Central memory CD8-positive, alpha-beta T cell (primary cell): Measurements from ENCODE around the gene CHD9.
"Not testable (repeated sequence)": the region's sequence is repeated elsewhere in the genome, so short reads cannot be mapped to it uniquely, and the experiment has no call there.

Experiments
- ATAC-seq: fragments of 150-1000 bp; cut with Tn5 transposase; replicated peaks from 2 replicates; pipeline ENCODE4 v1.10.0; 2022; ENCODE audit warnings: mild to moderate bottlenecking, moderate FRiP score, moderate number of reproducible peaks; ENCODE audit not compliant: poor library complexity, severe bottlenecking; ENCODE audit errors: extremely low read depth
- DNase-seq, 2 donors: peaks; one replicate each; pipeline ENCODE4 v3.0.0; 2021; ENCODE audit warnings: low spot score in 2 of 2
- H3K27ac Mint-ChIP-seq: one replicate; pipeline ENCODE4 v1.8.0; 2022; ENCODE audit warnings: low read depth, mild to moderate bottlenecking, moderate library complexity, mixed read lengths
- H3K27me3 Mint-ChIP-seq: one replicate; pipeline ENCODE4 v1.8.0; 2022; ENCODE audit warnings: mixed read lengths
- H3K36me3 Mint-ChIP-seq: one replicate; pipeline ENCODE4 v1.8.0; 2022; ENCODE audit warnings: mild to moderate bottlenecking, moderate library complexity, mixed read lengths; ENCODE audit not compliant: insufficient read depth
- H3K4me1 Mint-ChIP-seq: one replicate; pipeline ENCODE4 v1.8.0; 2022; ENCODE audit warnings: mixed read lengths
- H3K4me3 Mint-ChIP-seq: one replicate; pipeline ENCODE4 v1.8.0; 2022; ENCODE audit warnings: mild to moderate bottlenecking, moderate library complexity, mixed read lengths
- H3K9me3 Mint-ChIP-seq: one replicate; pipeline ENCODE4 v1.8.0; 2022; ENCODE audit warnings: mixed read lengths

The CHD9 gene

DNA sequence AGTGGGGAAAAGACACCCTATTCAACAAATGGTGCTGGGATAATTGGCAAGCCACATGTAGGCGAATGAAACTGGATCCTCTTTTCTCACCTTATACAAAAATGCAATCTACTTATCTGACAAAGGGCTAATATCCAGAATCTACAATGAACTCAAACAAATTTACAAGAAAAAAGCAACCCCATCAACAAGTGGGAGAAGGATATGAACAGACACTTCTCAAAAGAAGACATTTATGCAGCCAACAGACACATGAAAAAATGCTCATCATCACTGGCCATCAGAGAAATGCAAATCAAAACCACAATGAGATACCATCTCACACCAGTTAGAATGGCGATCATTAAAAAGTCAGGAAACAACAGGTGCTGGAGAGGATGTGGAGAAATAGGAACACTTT lies 223.7 kb downstream of the CHD9 start:
- not testable (repeated sequence) for H3K27me3 Mint-ChIP-seq, DNase-seq, H3K4me1 Mint-ChIP-seq, ATAC-seq, H3K4me3 Mint-ChIP-seq, H3K27ac Mint-ChIP-seq, H3K9me3 Mint-ChIP-seq
- H3K36me3 Mint-ChIP-seq, result peaks cover 11% of the 10 kb centered on the region

DNA sequence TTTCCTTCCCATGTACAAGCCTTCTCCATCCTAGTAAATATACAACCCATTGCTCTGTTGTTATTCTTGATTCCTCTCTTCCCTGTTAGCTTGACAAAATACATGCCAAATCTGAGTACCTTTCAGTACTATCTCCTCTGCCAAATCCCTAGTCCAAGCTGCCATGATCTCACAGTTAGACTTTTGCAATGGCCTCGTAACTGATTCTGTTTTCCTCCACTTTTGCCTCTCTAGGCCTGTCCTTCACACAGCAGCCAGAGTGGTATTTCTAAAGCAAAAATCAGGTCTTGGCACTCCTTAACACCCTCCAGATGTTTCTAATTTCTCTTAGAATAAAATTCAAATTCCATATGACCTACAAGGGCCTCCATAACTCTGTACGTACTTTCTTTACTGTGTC lies 226.5 kb downstream of the CHD9 start:
- no peak overlapping the region for H3K4me3 Mint-ChIP-seq
- H3K27ac Mint-ChIP-seq, result no peak overlapping the region
- H3K4me1 Mint-ChIP-seq, result no peaks in the 10 kb centered on the region
- DNase-seq (no peak), ATAC-seq (no peak)
- peaks cover 11% of the 10 kb centered on the region for H3K36me3 Mint-ChIP-seq
- no peaks in the 10 kb centered on the region for H3K9me3 Mint-ChIP-seq
- H3K27me3 Mint-ChIP-seq, result no peaks in the 10 kb centered on the region

DNA sequence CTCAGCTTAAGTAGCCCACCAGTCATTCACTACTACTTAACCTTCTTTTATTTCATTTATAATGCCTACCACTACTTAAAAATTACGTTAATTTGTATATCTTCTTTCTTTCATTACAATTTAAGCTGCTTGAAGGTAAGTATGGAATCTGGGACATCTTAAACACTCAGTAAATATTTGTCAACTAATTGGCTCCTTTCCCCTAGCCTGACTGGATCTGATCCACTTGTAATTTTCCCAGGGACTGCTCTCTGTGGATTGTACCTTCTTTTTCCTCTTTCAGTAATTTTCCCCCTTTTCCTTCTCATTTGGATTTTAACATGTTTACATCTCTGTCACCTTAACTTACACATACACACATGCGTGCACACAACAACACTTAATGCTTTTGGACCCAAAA lies 227.1 kb downstream of the CHD9 start:
- ATAC-seq (no peak), DNase-seq (no peak)
- Mint-ChIP-seq H3K36me3 (peaks cover 14% of the 10 kb centered on the region), H3K4me1 (no peaks in the 10 kb centered on the region), H3K4me3 (no peak overlapping the region), H3K27ac (no peak overlapping the region), H3K27me3 (no peaks in the 10 kb centered on the region), H3K9me3 (no peaks in the 10 kb centered on the region)

DNA sequence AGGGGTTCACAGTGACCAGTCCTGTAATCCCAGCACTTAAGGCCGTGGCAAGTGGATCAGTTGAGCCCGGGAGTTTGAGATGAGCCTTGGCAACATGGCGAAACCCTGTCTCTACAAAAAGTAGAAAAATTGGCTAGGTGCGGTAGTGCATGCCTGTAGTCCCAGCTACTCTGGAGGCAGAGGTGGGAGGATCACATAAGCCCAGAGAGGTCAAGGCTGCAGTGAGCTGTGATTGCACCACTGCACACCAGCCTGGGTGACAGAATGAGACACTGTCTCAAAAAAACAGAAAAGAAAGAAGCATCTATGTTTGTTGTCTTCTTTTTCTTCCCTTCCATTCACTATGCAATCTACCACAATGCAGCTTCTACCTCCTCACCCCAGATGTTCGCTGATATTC lies 227.5 kb downstream of the CHD9 start:
- no peak for DNase-seq
- Mint-ChIP-seq H3K27ac (no peak overlapping the region), H3K4me3 (no peak overlapping the region), H3K4me1 (no peaks in the 10 kb centered on the region), H3K36me3 (peaks cover 18% of the 10 kb centered on the region), H3K9me3 (no peaks in the 10 kb centered on the region), H3K27me3 (no peaks in the 10 kb centered on the region)
- no peak for ATAC-seq

DNA sequence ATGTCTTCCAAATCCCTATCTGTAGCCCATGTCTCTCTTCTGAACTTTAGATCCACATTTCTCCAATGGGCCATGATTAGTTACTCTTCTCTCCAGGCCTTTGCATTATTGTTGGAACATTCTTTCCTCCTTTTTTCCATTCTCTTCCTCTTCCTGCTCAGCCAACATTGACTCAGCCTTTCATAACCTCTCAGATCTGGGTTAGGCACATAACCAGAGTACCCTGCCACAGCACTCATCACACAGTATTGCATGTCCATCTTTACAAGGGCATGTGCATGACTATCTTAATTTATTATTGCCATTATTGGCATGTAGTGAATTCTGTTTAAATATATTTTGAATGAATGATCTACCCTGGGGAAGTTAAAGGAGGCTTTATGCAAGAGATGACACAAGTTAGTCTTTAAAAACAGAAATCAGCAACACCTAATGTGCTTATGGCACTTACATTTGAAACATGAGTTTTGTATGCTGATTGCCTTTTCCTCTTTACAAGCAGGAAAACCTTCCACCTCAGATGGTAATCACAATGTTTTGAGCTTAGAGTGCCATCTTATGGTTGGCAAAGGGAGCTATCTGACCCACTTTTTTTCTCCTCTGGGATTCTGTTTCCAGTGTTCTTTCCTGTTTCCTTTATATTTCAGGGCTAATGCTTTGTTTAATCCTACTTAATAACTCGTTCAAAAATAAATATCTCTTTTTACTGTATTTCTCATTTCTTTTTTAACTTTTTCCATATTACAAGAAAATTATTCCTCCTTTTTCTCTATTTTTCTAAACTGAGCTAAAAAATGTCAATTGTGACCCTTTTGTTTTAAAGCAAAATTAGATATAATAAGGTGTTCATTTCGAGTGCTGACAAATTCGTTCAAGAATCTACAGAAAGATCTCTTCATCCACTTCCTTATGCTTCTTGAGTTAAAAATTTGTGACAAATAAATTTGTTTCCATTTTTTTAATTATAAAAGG lies 228.5 kb downstream of the CHD9 start:
- H3K4me3 Mint-ChIP-seq, result no peak overlapping the region
- no peak for DNase-seq
- no peak for ATAC-seq

DNA sequence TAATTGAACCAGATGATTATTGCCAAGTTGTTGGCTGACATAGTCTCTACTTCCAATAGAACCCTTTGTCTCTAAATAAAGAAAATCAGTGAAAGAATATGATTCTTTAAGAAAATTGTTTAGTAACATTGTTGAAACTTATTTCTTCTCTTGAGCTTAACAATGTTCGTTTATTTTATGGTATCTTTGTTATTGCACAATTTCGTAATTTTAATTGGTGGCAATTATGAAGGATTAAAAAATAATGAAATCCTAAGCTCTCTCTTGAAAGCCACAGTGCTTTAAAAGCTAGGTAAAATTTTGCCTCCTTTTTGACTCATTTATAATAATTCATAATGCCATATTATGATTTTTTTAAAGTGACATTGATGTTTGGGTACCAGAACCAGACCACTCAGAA lies 230.4 kb downstream of the CHD9 start:
- ATAC-seq, result no peak
- no peak for DNase-seq
- H3K27me3 Mint-ChIP-seq, result no peaks in the 10 kb centered on the region
- H3K36me3 Mint-ChIP-seq, result peaks cover 27% of the 10 kb centered on the region
- H3K9me3 Mint-ChIP-seq, result no peaks in the 10 kb centered on the region
- no peak overlapping the region for H3K4me3 Mint-ChIP-seq
- no peak overlapping the region for H3K27ac Mint-ChIP-seq
- no peaks in the 10 kb centered on the region for H3K4me1 Mint-ChIP-seq

More for the DNA sequence above, 228.5 kb downstream of the CHD9 start:
- peaks cover 18% of the 10 kb centered on the region for H3K36me3 Mint-ChIP-seq
- H3K27ac Mint-ChIP-seq, result no peak overlapping the region
- H3K4me1 Mint-ChIP-seq, result no peaks in the 10 kb centered on the region
- H3K9me3 Mint-ChIP-seq, result no peaks in the 10 kb centered on the region
- no peaks in the 10 kb centered on the region for H3K27me3 Mint-ChIP-seq

DNA sequence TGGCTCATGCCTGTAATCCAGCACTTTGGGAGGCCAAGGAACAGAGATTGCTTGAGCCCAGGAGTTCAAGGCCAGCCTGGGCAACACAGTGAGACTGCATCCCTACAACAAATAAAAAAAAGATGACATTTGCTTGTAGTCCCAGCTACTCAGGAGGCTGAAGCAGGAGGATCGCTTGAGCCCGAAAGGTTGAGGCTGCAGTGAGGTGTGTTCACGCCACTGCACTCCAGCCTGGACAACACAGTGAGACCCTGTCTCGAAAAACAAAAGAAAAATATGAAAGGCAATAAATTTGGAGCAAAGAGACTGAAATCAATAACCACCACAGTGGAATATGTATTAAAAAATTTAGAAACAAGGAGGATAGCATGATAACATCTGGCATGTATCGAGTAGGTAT lies 235.7 kb downstream of the CHD9 start:
- Mint-ChIP-seq H3K4me1 (no peaks in the 10 kb centered on the region), H3K4me3 (no peak overlapping the region), H3K9me3 (no peaks in the 10 kb centered on the region), H3K27ac (peak overlapping the region; percentile 17), H3K36me3 (peaks cover 44% of the 10 kb centered on the region), H3K27me3 (no peaks in the 10 kb centered on the region)
- no peak for ATAC-seq
- DNase-seq, result no peak

DNA sequence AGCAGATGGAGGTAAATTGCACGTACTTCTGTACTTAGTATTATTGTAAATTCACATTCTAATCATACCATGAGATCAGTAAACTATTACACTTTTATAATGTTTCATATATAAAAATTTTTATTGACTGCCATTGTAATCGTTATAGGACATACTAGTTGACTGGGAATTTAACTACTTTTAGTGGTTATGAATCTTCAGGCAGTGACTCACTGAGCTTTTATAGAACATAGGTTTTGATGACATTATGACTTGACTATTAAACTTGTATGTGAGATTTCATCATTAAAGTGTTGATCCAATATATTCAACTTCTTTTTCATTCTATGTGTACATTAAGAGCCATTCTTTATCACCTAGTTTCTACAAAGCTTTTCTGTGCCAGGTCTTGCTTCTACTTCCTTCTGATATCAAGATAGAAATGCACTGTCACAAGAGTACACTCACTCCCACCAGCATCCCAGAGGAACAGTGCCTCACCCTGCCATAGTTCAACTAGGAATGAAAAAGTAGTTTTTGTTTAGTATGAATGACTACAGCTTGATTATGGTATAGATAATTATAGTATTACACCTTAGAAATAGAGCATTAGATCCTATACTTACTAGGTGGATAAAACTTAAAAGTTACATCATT lies 237.1 kb downstream of the CHD9 start:
- H3K27me3 Mint-ChIP-seq, result no peaks in the 10 kb centered on the region
- no peak overlapping the region for H3K27ac Mint-ChIP-seq
- DNase-seq (no peak), ATAC-seq (no peak)
- no peak overlapping the region for H3K4me3 Mint-ChIP-seq
- no peaks in the 10 kb centered on the region for H3K9me3 Mint-ChIP-seq
- no peaks in the 10 kb centered on the region for H3K4me1 Mint-ChIP-seq
- H3K36me3 Mint-ChIP-seq, result peaks cover 39% of the 10 kb centered on the region

DNA sequence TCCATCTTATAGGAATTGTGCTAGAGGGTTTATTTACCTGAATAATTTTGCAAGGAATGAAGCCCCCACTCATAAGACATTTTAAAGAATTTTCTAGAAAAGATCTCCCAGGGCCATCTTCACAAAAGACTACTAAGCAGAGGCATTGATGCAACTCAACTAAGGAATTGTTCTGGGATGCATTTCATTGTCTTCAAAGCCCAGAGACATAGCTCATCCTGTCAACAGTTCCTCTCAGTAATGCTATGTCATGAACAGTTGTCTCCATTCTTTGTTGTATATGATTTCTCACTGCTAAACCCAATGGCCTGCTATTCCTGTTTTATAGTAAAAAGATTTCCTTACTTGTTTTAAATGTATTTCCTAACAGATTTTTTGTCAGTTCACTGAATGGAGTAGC lies 242.7 kb downstream of the CHD9 start:
- Mint-ChIP-seq H3K4me3 (no peak overlapping the region), H3K36me3 (peaks cover 25% of the 10 kb centered on the region), H3K9me3 (no peaks in the 10 kb centered on the region), H3K27ac (no peak overlapping the region), H3K4me1 (no peaks in the 10 kb centered on the region), H3K27me3 (no peaks in the 10 kb centered on the region)
- no peak for DNase-seq
- no peak for ATAC-seq

DNA sequence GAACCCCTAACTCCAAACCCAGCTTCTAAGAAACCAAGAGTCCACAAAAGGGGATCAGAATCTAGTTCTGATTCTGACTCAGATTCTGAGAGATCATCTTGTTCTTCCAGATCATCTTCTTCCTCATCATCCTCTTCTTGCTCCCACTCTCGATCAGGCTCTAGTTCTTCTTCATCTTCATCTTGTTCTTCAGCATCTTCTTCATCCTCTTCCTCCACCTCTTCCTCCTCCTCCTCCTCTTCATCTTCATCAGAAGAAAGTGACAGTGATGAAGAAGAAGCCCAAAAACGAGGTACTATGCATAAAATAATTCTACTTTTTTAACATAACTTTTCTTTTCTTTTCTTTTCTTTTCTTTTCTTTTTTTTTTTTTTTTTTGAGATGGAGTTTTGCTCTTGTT lies 249.5 kb downstream of the CHD9 start:
- ATAC-seq (no peak), DNase-seq (no peak)
- Mint-ChIP-seq H3K4me3 (no peak overlapping the region), H3K36me3 (peaks cover 18% of the 10 kb centered on the region), H3K4me1 (no peaks in the 10 kb centered on the region), H3K9me3 (no peaks in the 10 kb centered on the region), H3K27me3 (no peaks in the 10 kb centered on the region), H3K27ac (no peak overlapping the region)

DNA sequence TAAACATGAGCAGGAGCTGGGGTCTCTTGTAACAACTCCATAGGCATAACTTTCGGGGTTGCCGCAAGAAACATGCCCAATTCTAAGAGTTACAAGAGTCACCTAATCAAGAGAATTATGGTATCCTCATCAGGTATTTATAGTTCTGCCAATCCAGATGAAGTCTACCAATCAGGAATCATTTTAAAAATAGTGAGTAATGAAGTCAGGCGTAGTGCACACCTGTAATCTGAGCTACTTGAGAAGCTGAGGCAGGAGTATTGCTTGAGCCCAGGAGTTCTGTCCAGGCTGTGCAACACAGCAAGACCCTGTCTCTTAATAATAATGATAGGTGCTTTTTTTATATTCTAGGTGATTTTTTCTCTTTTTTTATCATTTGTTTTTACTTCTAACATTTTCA lies 251.0 kb downstream of the CHD9 start:
- Mint-ChIP-seq H3K4me1 (no peaks in the 10 kb centered on the region), H3K4me3 (no peak overlapping the region), H3K36me3 (peaks cover 22% of the 10 kb centered on the region), H3K27ac (no peak overlapping the region), H3K9me3 (no peaks in the 10 kb centered on the region), H3K27me3 (no peaks in the 10 kb centered on the region)
- ATAC-seq, result no peak
- no peak for DNase-seq

DNA sequence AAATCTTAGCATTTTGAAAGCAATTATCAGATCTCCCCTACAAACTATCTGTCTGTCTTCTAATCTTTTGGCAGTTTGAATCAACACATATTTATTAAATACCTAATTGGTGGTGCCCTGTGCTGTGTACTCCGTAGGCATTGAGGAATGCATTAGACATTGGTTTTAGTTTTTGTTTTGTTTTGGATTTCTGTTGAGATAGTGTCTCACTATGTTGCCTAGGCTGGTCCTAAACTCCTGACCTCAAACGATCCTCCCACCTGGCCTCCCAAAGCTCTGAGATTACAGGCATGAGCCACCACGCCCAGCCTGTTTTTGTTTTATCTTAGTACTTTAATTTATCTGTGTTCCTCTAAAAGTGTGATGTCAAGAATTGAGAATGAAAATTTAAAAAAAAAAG lies 254.7 kb downstream of the CHD9 start:
- H3K36me3 Mint-ChIP-seq, result peaks cover 35% of the 10 kb centered on the region
- H3K27me3 Mint-ChIP-seq, result no peaks in the 10 kb centered on the region
- no peak overlapping the region for H3K27ac Mint-ChIP-seq
- no peaks in the 10 kb centered on the region for H3K4me1 Mint-ChIP-seq
- ATAC-seq, result no peak
- no peak for DNase-seq
- no peaks in the 10 kb centered on the region for H3K9me3 Mint-ChIP-seq
- H3K4me3 Mint-ChIP-seq, result no peak overlapping the region

DNA sequence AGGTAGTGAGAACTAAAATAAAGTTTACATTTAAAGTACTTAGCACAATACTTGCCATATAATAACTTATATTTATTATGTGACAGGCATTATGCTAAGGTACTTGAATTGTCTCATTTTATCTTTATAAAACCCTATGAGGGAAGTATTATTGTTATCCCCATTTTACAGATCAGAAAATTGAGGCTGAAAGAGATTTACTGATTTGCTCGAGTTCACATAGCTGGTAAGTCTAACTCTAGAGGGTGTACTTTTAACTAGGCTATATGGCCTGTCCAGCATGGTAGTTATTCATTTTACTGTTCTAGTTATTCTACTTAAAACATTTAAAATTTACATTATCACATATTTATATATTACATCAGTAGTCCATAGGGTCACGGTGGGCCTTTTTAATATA lies 266.2 kb downstream of the CHD9 start:
- Mint-ChIP-seq H3K4me1 (no peaks in the 10 kb centered on the region), H3K36me3 (peaks cover 32% of the 10 kb centered on the region), H3K9me3 (no peaks in the 10 kb centered on the region), H3K4me3 (no peak overlapping the region), H3K27me3 (no peaks in the 10 kb centered on the region), H3K27ac (no peak overlapping the region)
- no peak for DNase-seq
- ATAC-seq, result no peak
